HG03442 (cell line): ENCODE measurements around the gene NCKAP5.
"Not testable (repeated sequence)": the region's sequence is repeated elsewhere in the genome, so short reads cannot be mapped to it uniquely, and the experiment has no call there.

Experiments
- ATAC-seq: cut with Tn5 transposase; IDR thresholded peaks from one replicate; pipeline ENCODE4 v1.9.1; 2021; ENCODE audit warnings: mild to moderate bottlenecking, moderate library complexity; ENCODE audit not compliant: unreplicated experiment

The NCKAP5 gene

DNA sequence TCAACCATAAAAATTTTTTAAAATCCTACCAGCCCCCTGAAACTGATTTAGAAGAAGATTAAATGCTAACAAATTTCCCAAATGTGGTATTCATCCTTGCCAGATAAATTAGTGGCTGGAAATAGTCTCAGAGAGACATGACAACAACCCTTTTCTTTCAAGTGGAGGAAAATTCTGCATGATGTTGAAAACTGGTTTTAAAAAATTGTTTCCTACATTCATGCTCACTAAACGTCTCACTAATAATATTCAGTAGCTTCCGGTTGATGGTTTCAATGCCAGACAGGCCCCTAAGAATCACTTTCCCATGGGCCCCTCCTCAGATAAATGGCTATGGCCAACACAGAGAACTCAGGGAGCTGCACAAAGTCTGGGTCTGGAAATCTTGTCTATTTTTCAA is 43.2 kb downstream of the NCKAP5 start:
- no peak for ATAC-seq

DNA sequence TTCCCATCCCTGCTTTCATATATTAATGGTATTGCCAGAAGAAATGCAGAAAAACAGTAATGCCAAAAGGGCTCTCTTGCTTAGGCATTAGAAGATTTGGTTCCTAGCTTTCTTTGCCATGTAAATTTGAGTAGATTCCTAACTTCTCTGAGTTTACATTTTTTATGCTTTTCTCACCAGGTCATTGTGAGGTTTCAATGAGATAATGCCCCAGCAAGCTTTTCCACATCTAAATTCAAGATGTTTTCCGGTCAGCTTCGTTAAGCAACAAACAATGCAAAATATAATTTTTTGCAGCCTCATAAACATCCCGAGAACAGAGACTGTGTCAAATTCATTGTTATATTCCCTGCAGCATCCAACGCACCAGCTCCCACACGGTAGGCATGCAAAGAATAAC is 44.9 kb downstream of the NCKAP5 start:
- no peak for ATAC-seq

DNA sequence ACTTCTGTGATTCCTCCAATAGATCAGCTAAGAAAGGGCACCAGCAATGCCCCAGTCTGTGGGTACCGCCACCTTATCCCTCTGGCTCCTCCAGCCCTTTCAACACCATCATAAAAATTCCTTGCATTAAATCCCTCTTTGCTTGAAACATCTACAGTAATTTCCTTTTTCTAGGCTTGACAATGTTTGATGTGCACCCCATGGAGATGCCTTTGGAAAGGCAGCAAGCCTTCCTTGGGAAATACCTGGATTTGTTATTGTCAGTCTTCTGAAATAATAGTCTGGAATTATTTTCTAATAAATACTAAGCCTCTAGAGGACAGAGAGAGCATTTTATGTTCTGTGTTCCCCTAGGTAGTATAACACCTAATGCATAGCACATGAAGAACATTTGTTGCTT is 46.1 kb downstream of the NCKAP5 start:
- no peak for ATAC-seq

DNA sequence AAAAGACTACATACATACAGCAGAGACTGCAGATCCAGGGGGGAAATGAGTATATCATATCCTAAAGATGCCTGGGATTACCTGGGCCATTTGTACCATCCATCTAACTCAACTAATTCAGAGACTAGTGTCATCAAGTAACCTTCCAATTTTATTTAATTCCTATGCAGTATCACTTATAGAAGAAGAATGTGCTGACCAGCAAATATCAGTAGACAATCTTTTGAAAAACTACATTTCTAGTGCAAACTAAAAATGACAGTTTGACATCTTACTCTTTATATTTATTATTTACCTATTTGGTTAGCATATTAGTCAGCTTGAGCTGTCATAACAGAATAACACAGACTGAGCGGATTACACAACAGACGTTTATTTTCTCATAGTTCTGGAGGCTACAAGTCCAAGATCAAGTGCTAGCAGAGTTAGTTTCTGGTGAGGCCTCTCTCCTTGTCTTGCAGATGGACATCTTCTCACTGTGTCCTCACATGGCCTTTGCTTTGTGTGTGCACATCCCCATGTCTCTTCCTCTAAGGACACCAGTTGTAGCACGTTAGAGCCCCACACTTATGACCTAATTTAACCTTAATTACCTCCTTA is 47.0 kb downstream of the NCKAP5 start:
- ATAC-seq = no peak

DNA sequence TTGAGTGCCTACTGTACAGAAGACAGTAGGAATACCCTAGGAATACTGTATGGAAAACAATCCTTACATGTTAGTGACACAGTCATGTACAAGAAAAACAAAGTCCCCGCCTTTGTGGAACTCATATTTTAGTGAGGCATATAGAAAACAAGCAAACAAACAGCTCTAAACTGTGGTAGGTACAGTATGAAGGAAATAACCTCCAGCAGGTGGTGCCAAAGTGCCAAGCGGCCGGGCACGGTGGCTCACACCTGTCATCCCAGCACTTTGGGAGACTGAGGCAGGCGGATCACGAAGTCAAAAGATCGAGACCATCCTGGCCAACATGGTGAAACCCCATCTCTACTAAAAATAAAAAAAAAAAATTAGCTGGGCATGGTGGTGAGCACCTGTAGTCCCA is 48.6 kb downstream of the NCKAP5 start:
- ATAC-seq = not testable (repeated sequence)

DNA sequence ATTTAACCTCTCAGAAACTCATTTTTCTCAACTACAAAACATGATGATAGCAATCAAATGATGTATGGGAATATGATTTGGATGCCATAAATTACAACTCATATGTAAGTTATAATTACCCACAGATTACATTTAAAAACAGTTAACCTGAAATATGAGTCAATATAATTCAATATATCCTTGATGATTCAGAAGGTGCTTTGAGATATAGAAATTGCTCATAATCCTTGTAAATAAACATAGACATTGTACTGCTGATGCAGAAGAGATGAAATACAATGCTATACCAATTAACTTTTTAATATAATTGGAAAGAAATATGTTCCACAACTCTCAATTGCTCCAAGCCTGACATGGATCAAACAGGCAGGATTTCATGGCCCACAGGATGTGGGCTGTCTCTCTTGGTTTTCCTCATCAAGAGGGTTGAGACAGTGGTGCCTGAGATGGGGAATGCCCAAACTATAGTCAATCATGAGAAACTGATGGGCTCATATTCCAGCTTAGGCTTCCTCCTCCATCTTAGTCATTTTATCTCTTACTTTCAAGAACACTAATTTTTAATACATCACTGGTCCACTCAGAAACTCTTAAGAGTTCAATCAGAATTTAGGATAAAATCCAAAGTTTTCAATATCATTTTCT is 49.4 kb downstream of the NCKAP5 start:
- ATAC-seq = no peak

DNA sequence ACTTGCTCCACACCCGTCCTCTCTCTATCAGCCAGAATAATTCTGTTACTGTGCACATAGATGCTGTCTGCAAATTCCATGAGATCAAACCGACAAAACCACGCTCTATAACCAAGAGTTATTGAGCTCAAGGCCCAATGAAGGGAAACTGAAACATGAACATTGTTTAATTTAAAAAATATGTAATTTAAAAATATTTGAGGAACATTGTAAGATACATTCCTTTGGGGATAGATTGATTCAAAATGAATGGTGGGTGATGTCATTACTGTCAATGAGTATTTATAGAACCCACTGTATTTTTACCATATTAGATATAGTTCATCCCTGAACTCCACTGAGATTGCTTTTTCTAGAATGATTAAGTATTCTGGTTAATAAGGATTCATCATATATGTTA is 50.4 kb downstream of the NCKAP5 start:
- no peak for ATAC-seq

DNA sequence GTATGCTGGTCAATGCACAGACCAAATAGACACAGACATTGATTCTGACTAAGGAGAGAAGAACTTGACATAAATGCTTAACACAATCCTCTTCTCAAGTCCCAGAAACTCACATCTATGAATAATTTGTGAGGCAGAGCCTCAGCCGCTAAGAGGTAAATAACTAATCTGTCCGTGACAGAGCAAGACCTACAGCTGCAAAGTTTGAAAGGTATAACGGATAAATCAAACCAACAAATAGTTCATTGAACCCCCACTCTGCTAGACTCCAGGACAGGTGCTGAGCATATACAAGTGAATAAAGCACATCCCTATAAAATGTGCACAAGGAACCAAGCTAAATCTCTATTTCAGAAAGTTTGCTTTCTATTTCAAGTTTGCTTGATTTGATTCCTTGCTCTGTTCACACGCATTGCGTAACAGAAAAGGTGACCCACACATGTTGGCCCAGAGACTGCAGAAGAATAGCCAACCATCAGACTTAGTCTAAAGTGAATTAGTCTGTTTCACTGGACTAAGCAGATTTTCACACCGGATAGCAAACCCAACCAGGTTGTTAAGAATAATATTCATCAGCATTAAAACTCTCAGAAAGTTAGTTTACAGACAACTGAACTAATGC is 51.7 kb downstream of the NCKAP5 start:
- no peak for ATAC-seq

DNA sequence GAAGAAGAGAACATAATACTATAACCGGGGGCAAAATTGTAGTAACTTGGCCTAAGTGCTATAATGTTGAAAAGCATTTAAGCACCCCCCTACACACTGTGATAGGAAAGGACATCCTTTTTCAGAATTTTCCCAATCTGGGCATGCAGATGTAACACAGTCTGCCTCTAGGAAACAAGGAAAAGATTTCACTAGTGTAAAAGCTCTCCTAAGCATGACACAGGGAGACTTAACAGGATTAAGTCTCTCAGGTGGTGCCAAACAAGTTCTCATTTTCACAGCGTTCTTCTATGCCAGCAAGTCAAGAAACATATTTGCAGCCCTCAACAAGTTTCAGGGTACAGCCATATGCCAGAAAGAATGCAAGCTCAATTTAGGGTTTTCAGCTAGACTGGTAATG is 53.0 kb downstream of the NCKAP5 start:
- no peak for ATAC-seq

DNA sequence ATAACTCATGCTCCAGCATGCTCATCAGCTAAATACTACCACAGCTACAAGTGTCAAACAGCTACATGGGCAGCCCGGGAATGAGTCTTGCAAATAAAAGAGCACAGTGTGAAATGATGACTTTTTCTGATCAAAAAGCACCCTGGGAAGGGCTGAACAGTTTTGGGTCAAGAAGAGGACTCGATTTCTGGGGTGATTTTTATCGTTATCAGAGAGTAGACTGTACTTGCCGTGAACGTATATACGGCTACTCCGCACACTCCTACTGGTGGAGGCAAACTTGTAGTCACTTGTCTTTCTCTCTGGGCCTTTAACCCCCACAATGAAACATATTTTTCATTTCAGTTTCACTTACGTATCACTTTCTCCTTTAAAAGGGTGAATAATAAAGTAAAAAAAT is 54.4 kb downstream of the NCKAP5 start:
- no peak for ATAC-seq

DNA sequence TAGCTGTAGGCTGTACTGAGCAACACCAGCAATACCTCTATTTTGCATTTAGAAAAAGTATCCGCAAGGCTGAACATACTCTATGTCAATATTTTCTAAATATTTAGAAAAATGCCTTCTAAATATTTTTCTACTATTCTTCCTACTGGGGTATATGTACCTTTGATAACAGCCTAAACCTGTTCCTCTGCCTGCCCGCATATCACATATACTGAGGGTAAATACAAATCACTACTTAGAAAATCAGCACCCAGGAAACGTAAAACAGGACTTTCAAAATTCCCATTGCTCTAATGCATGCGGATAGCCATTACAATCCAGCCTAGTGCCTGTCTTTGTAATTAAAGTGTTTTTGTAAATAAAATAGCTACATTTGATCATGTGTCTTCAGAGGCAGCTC is 56.1 kb downstream of the NCKAP5 start:
- ATAC-seq = no peak

DNA sequence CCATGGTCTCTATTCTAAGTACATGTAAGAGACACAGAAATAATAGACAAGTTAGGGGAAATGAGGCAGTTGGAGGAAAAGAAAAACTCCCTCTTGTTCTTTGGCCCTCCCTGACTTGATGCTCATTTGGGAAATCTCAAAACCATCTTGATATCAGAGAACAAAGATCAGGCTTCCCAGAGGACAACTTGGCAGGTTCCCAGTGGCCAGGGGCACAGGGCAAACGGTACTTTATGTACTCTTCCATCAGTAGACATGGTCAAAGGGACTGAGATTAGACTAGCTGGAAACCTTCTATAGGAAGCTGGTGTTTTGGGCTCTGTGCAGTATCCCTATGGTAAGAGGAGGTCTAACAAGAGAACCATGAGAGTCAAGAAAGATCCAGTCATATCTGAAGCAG is 56.6 kb downstream of the NCKAP5 start:
- no peak for ATAC-seq

DNA sequence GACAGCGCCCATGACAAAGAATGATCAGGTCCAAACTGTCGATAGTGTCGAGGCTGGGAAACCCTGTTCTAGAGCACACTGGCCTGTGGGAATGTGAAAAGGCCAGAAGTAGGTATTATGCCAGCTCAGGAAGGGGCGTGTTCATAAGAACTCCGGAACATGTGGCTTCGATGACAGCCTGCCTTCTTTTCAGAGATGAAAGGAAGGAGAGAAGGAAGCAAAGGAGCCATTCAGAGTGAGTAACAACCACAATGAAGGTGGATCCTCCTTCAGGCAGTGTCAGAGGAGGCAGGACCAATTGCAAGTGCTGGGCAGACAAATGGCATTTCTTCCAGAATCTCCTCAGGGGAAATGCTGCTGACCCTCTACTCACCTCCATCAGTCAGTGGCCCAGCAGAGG is 58.5 kb downstream of the NCKAP5 start:
- ATAC-seq = no peak

DNA sequence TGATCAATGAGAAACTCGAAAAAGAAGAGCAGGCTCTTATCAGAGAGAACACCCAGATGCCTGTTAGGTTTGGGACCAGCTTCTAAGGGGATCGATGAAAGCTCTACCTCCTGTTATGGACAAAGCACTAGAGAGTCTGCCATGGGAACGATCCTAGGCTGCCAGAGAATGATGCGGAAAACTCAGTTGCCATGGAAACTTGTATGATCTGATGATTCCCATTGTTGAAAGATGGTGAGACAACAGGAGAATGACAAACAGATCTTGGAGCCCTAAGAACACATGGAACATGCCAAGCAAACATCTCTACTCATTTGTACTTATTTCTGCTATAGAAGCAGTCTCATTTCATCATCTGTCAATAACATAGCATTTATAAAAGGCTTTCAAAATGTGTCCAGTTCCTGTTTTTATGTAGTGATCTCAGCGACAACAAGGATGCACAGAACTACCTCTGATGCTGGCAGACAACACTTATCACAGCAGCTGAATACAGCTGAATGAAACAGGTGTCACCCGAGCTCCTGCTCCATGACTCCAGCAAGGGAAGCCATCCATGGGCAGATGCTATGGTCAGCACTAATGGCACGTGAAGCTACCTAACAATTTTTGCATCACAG is 59.6 kb downstream of the NCKAP5 start:
- ATAC-seq = no peak

DNA sequence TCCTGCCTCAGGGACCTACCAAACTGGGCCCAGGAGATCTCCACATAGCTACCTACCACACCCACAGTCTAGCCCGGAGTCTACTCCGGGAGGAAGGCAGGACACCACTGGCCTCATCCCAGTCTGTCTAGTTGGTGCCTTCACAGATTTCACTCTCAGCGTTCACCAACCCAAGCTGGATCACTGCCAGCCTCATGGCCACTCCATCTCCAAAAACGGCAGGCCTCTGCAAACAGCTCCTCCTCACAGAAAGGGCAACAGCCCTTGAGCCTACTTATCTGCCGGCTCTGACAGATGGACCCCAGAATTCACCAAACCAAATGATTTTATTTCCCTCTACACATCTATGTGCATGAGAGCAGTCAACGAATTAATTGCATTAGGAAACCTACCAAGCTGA is 61.3 kb downstream of the NCKAP5 start:
- no peak for ATAC-seq

DNA sequence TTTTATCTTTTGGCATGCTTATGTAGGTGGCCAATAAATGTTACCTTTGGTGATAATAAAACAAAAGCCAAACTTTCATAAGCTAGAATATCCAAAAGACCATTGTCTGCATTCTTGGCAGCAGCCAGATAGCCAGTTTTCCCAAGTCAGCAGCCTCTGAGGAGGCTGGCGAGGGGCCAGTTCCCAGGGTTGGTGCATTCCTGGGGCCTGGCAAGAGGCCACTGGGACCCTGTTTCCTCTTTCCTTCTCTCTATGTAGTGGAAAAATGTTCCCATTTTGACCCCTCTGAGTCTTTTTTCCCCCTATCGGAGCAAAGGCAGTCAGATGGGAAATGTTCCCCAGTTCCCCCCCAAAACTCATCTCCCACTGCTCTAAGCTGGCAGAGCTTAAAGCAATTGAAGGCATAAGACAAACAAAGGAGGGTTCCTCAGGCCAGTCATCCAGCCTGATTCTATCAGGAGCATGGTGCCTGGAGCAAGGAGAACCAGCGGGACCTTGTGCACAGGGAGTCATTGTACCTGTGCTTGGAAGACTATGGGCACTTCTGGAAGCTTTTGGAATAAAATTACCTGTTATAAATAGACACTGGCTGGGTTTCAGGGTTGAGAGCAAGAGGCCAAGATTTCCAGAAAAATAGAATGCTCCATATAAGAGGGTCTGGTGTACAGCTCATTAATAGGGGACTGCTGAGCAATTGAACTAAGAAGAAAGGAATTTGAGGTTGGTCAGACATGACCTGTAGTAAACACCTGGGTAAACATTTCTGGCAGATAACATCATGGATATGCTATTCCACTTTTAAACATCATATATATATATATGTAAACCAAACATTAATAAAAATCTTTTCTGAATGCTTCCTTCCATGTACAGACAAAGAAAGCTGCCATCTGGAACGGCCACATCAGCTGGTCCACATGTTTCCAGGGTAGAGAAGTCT is 63.4 kb downstream of the NCKAP5 start:
- no peak for ATAC-seq

DNA sequence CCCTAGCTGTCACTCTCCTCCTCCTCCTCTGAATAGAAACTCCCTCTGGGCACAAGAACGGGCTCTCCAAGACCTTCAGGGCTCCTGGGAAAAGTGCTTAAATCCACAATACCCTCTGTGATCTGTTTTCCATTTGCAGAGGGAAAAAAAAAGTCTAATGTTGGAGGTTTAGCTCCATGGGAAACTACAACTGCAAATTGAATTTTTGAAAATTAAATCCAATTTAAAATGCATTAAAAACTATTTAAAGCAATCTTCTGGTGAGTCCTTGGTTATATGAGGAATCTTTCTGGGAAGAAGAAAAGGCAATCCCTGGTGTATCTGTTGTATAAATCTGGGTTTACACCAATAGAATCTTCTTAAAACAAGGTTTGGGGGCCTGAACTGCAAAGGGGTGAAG is 64.3 kb downstream of the NCKAP5 start:
- no peak for ATAC-seq

DNA sequence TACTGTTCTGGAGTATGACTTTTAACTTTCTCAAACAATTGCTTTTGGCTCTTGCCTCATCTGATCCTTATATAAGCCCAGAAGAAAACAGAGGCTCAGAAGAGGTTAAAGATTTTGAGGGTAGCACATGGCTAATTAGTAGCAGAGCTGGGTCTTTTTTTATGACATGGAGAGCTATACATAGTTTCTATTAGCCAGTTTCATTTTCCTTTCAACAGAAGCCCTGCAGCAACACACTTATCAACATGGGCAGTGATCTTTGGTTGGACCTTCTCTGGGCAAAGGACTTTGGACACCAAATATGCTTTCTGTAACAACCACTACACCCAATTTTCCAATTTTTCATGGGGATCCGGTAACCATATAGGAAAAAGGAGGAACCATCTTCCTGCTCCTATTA is 64.9 kb downstream of the NCKAP5 start:
- peak; percentile 57 for ATAC-seq

DNA sequence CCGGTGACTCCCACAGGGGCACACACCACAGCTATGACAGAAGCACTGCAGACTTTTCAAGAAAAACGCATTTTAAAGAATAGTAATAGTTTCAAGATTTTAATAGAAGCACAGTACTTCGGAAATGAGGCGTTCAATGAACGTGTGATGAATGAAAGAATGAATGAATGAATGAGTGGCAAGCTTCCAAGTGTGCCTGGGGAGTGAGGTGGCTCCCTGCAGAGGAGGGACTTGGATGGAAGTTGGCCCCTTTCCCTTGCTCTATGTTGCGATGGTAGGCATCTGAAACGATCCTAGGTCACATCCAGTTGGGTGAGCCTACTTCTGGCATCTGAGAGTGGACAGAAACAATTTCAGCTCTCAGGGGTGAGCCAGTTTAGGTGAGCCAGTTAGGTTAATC is 65.6 kb downstream of the NCKAP5 start:
- ATAC-seq = no peak

DNA sequence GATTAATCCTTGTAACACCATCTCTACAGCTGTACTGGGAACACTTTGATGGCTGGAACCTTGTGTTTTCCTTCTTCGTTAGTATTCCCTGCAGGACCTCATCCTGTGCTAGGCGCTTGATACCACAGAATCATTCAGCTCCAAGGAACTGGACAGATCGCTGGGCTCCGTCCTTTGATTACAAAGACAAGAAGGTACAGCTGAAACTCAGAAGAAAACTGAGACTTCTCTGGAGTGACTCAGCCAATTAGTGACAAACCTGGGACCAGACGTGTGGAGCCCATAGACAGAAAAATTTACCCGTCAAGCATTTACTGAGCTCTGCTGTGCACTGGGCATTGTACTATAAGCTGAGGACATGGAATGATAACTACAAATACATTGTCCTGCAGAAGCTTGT is 67.3 kb downstream of the NCKAP5 start:
- no peak for ATAC-seq
